Hematopoietic multipotent progenitor cell treated with erythropoietin and hydrocortisone succinate and interleukin-3 and kit ligand, for 15 days (in vitro differentiated cells): ENCODE measurements around the gene RAD51AP2.
"Not testable (repeated sequence)": the region's sequence is repeated elsewhere in the genome, so short reads cannot be mapped to it uniquely, and the experiment has no call there.

Experiments used
- DNase-seq: peaks from one replicate; pipeline ENCODE4 v3.0.0-alpha.2; 2015; ENCODE audit warnings: low spot score

RAD51AP2 gene

GRCh38 chr2:17518212-17519154, at the start of gene RAD51AP2:
Gene RAD51AP2 (minus strand): TSS chr2:17518440. CDS start chr2:17518415, 25 bp downstream.
- DNase-seq, result peak; percentile 49

GRCh38 chr2:17565726-17566125, 47.5 kb upstream of the RAD51AP2 start:
- DNase-seq, result not testable (repeated sequence)

GRCh38 chr2:17558878-17559277, 40.6 kb upstream of the RAD51AP2 start:
- DNase-seq, result no peak

GRCh38 chr2:17558053-17558452, 39.8 kb upstream of the RAD51AP2 start:
- no peak for DNase-seq

- no peak for DNase-seq
These were observed 39.4 kb upstream of the RAD51AP2 start for GRCh38 chr2:17557596-17557995.

GRCh38 chr2:17555150-17555549, 36.9 kb upstream of the RAD51AP2 start:
- no peak for DNase-seq

- no peak for DNase-seq
These were observed 32.7 kb upstream of the RAD51AP2 start for GRCh38 chr2:17550907-17551306.

- no peak for DNase-seq
These were observed 29.5 kb upstream of the RAD51AP2 start for GRCh38 chr2:17547737-17548136.

- DNase-seq, result no peak
These were observed 29.0 kb upstream of the RAD51AP2 start for GRCh38 chr2:17547237-17547636.

GRCh38 chr2:17545680-17546613, 27.7 kb upstream of the RAD51AP2 start:
- no peak for DNase-seq

GRCh38 chr2:17544256-17544655, 26.0 kb upstream of the RAD51AP2 start:
- DNase-seq, result no peak

- DNase-seq, result no peak
These were observed 25.6 kb upstream of the RAD51AP2 start for GRCh38 chr2:17543848-17544247.

GRCh38 chr2:17543131-17543660, 25.0 kb upstream of the RAD51AP2 start:
- DNase-seq, result no peak

- no peak for DNase-seq
These were observed 24.2 kb upstream of the RAD51AP2 start for GRCh38 chr2:17542471-17542870.

GRCh38 chr2:17541531-17541950, 23.3 kb upstream of the RAD51AP2 start:
- DNase-seq, result no peak

- no peak for DNase-seq
These were observed 22.7 kb upstream of the RAD51AP2 start for GRCh38 chr2:17540813-17541530.

GRCh38 chr2:17540093-17540812, 22.0 kb upstream of the RAD51AP2 start, which contains the start of gene VSNL1:
Gene VSNL1 (plus strand): TSS chr2:17540696. CDS start chr2:17592075, 51,379 bp downstream.
- no peak for DNase-seq

GRCh38 chr2:17539611-17540092, 21.4 kb upstream of the RAD51AP2 start:
- no peak for DNase-seq

- DNase-seq, result no peak
These were observed 20.8 kb upstream of the RAD51AP2 start for GRCh38 chr2:17538844-17539554.
